IPS-15b (cell line): ENCODE measurements around the gene RPS6KA2.
"Not testable (repeated sequence)": the region's sequence is repeated elsewhere in the genome, so short reads cannot be mapped to it uniquely, and the experiment has no call there.

Source experiments
- H3K27me3 ChIP-seq: one replicate; pipeline ENCODE4 v1.6.1; 2013; ENCODE audit warnings: low read length; ENCODE audit not compliant: control insufficient read depth, insufficient read depth
- H3K36me3 ChIP-seq: one replicate; pipeline ENCODE4 v1.6.1; 2013; ENCODE audit warnings: low read length; ENCODE audit not compliant: control insufficient read depth, insufficient read depth
- H3K4me1 ChIP-seq: one replicate; pipeline ENCODE4 v1.6.1; 2013; ENCODE audit warnings: mild to moderate bottlenecking, low read length; ENCODE audit not compliant: control insufficient read depth, insufficient read depth
- H3K4me3 ChIP-seq: one replicate; pipeline ENCODE4 v1.5.1; 2013; ENCODE audit warnings: low read depth, low read length
- H3K9ac ChIP-seq: one replicate; pipeline ENCODE4 v1.6.1; 2013; ENCODE audit warnings: low read depth, mild to moderate bottlenecking, low read length
- H3K9me3 ChIP-seq: one replicate; pipeline ENCODE4 v1.6.1; 2013; ENCODE audit warnings: mild to moderate bottlenecking, low read length; ENCODE audit not compliant: control insufficient read depth, insufficient read depth

RPS6KA2 gene

DNA sequence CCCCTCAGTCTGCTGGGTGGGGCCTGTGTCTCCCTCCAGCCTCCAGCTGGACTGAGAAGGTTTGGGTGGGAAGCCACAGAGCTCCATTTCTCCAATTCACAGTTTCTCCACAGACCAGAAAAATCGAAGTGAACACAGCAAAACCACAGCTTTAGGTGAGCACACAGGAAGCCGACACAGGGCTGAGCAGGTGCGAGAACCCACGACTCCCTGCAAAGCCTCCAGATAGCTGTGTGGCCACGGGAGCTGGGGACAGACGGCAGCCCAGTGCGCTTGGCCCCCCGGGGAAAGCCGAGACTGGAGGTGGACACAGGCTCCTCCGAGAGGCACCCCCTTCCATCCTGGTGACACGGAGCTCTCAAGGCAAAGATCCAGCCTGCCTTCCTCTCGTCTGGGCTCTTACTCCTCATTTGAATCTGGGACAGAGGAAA is 215.3 kb downstream of the RPS6KA2 start:
- no peaks in the 10 kb centered on the region for H3K27me3 ChIP-seq
- H3K9ac ChIP-seq: no peak overlapping the region
- H3K4me3 ChIP-seq: no peak overlapping the region
- no peaks in the 10 kb centered on the region for H3K4me1 ChIP-seq
- no peaks in the 10 kb centered on the region for H3K36me3 ChIP-seq
- no peaks in the 10 kb centered on the region for H3K9me3 ChIP-seq

DNA sequence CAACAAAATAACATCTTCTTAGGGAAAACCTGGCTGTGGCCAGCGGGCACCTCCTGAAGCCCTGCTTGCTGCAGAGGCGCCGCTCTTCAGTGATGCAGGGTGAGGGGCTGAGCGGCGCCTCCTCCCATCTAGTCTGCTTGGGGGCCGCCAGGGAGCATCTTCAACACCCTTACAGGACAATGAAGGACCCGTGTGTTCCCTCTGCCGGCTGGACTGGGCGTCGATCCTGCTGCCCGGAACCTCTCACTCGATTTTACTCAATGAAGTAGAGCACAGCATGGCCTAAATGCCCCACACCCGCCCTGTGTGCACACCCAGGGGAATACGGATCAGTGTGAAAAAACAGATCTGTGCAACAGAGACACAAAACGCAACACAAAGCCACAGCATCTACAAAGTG is 215.8 kb downstream of the RPS6KA2 start:
- Histone ChIP-seq H3K4me3 (no peak overlapping the region), H3K9ac (no peak overlapping the region), H3K4me1 (no peaks in the 10 kb centered on the region), H3K9me3 (no peaks in the 10 kb centered on the region), H3K36me3 (no peaks in the 10 kb centered on the region), H3K27me3 (no peaks in the 10 kb centered on the region)

DNA sequence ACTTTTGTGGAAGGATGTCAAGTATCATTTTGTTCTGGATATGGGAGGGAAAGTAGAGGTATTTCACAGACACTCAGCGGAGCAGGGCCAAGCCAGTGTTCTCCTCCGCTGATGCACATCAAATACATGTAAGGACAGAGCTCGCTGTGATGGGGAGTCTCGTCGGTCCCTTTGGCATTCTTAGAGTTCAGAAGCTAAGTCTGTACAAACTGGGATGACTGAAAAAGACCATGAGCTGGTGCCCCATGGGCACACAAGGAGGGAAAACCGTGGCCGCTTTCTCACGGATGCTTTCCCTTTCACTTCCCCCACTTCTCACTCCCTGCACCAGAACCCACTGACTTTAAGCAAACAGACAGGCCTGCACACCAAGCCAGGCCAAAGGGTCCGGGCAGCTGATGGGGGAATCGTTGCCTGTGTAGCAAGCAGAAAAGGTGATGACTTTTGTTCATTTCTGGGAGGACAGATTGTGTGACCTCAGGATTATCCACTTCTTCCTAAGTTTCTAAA is 216.6 kb downstream of the RPS6KA2 start:
- Histone ChIP-seq H3K36me3 (no peaks in the 10 kb centered on the region), H3K4me1 (no peaks in the 10 kb centered on the region), H3K27me3 (no peaks in the 10 kb centered on the region), H3K4me3 (no peak overlapping the region), H3K9me3 (no peaks in the 10 kb centered on the region), H3K9ac (no peak overlapping the region)

DNA sequence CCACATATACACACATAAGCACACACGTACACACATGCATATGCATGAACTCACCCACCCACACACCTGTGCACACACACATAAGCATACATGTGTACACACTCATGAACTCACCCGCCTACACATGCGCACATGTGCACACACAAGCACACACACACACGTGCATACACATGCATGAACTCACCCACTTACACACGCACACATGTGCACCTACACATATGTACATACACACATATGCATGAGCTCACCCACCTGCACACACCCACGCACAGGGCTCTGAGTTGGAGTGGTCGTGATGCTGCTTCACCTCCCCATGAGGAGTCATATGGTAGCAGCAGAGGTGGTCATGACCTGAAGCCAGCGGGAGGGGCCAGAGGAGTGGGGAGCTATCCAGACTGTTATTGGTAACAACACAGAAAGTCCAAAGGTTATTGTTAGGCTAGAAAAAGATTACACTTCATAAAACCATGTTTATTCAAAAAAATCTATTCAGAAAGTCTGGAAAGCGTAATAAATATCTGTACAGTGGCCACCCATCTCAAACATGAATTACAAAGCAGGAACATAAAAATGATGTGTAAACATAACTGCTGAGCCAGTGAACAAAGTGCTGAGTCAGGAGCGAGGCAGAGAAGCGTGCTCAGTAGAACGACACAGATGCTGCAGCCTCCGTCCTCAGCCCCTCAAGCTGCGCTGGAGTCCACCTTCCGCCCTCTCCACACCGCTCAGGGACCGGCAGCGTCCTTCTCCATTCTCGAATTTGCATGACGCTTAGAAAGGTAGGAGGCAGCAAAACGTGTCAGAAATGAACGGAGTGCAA is 217.9 kb downstream of the RPS6KA2 start:
- H3K9ac ChIP-seq: no peak overlapping the region
- H3K36me3 ChIP-seq: no peaks in the 10 kb centered on the region
- H3K27me3 ChIP-seq: no peaks in the 10 kb centered on the region
- no peaks in the 10 kb centered on the region for H3K4me1 ChIP-seq
- no peak overlapping the region for H3K4me3 ChIP-seq
- no peaks in the 10 kb centered on the region for H3K9me3 ChIP-seq

DNA sequence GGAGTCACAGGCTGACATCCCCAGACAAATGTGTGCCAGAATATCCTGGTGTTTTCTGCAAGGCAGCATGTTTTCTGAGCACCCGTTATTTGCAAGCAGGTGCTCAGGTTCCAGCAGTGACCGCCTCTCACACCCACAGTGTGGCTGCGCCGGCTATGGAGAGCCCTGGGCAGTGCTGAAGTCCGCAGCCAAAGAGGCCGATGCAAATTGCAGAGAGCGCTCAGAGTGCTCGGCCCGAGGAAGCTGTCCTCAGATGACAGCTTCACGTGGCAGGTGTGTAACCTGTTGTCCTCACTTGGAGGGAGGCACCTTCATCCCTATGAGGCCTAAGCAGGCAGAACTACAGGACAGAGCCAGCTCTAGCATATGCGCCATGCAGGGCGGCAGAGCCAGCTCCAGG is 220.9 kb downstream of the RPS6KA2 start:
- H3K27me3 ChIP-seq: no peaks in the 10 kb centered on the region
- no peak overlapping the region for H3K9ac ChIP-seq
- no peaks in the 10 kb centered on the region for H3K9me3 ChIP-seq
- no peak overlapping the region for H3K4me3 ChIP-seq
- no peaks in the 10 kb centered on the region for H3K36me3 ChIP-seq
- H3K4me1 ChIP-seq: no peaks in the 10 kb centered on the region

DNA sequence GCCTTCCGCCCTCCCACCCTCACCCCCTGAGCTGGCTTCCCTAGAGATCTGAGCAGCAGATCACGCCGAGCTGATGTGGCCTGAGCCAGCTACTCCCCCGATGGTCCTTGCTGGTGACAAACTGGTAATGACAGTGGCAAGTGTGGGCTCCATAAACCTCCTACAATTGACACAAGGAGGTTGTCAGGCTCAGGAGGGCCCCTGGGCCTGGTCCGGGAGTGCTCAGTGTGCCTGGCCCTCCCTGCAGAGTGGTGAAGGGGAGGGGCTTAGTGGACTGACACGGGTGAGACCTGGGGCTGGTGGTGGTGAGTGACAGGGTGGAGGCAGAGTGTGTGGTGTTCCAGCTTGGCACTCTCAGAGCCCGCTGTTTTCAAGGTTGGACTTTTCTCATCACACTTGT is 221.7 kb downstream of the RPS6KA2 start:
- Histone ChIP-seq H3K9ac (no peak overlapping the region), H3K4me1 (no peaks in the 10 kb centered on the region), H3K9me3 (no peaks in the 10 kb centered on the region), H3K4me3 (no peak overlapping the region), H3K27me3 (no peaks in the 10 kb centered on the region), H3K36me3 (no peaks in the 10 kb centered on the region)

DNA sequence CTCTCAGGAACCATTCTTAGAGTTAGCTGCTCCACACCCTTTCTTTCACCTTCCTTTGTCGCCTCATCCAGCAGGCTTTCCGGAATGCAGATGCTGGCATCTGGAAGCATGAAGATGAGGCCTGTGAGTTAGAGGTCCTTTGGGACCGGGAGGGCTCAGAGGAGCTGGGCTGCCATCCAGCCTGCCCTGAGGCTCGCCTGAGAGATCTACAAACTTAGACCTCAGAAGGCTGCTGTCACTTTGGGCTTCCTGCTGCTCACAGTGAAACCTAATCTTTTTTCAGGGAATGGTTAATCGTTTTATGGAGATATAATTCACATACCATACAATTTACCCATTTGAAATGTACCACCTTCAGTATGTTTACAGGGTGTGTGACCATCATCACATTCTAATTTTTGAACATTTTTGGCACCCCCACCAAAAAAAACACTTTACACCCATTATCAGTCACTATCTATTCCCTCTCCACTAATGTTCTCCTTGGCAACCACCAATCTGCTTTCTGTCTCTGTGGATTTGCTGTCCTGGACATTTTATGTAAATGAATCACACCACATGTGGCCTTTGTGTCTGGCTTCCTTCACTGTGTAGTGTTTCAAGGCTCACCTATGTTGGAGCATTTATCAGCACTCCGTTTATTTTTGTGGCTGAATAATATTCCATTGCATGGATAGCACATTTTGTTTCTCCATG is 224.3 kb downstream of the RPS6KA2 start:
- Histone ChIP-seq H3K27me3 (no peaks in the 10 kb centered on the region), H3K9ac (no peak overlapping the region), H3K9me3 (no peaks in the 10 kb centered on the region), H3K4me1 (no peaks in the 10 kb centered on the region), H3K4me3 (no peak overlapping the region), H3K36me3 (no peaks in the 10 kb centered on the region)

DNA sequence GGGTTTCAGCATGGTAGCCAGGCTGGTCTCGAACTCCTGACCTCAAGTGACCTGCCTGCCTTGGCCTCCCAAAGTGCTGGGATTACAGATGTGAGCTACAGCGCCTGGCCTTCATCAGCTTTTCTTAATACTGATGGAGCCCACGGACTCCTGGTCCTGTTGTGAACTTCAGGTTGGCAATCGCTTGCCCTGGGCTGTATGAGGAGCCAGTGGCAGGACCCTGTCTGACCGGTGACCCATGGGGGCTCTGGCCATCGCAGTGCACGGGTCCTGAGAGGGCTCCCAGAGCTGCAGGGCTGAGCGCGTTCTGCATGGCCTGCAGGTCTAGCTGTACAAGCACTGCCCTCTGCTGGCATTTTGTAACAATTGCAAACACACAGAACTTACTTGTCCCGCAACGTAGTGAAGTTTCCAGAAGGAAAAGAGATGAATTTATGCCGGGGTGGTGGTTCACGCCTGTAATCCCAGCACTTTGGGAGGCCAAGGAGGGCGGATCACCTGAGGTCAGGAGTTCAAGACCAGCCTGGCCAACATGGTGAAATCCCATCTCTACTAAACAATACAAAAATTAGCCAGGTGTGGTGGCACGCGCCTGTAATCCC is 226.3 kb downstream of the RPS6KA2 start:
- H3K9me3 ChIP-seq, H3K36me3 ChIP-seq, H3K9ac ChIP-seq, H3K27me3 ChIP-seq, H3K4me1 ChIP-seq, H3K4me3 ChIP-seq: not testable (repeated sequence)

DNA sequence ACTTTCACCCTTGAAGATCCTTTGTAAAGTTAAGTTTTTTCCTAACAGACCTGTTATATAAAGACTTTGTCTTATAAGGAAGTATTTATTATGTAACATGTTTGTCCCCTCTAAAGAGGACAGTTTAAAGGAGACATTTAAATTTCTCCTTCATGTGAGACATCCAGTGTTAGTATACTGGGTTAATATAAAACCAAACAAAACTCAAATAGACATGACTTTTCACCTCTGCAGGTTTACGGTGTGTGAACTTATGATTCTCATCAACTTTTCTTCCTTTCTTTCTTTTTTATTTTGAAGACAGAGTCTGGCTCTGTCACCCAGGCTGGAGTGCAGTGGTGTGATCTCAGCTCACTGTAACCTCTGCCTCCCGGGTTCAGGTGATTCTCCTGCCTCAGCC is 226.9 kb downstream of the RPS6KA2 start:
- Histone ChIP-seq H3K4me3 (no peak overlapping the region), H3K9ac (no peak overlapping the region), H3K27me3 (no peaks in the 10 kb centered on the region), H3K36me3 (no peaks in the 10 kb centered on the region), H3K4me1 (no peaks in the 10 kb centered on the region), H3K9me3 (no peaks in the 10 kb centered on the region)

DNA sequence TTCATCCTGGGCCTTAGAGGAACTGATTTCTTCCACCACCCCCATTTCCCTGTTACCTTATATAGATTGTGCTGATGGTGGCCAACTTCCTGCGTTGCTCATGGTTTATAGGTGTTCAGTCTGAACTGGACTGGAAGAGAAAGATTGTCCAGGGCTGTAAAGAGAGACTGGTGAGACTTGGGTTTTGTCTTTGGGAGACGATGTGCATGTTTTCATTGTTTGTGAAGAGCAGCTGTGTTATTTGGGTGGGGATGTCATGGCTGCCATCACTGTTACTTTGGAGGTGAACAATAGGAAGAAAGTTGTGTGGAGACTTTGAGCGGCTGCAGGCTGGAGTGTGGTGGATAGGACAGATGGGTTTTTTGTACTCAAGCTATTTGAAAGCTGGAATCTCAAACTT is 228.7 kb downstream of the RPS6KA2 start:
- H3K9ac ChIP-seq: no peak overlapping the region
- no peaks in the 10 kb centered on the region for H3K36me3 ChIP-seq
- peaks cover 8% of the 10 kb centered on the region for H3K27me3 ChIP-seq
- no peaks in the 10 kb centered on the region for H3K9me3 ChIP-seq
- no peak overlapping the region for H3K4me3 ChIP-seq
- H3K4me1 ChIP-seq: no peaks in the 10 kb centered on the region

DNA sequence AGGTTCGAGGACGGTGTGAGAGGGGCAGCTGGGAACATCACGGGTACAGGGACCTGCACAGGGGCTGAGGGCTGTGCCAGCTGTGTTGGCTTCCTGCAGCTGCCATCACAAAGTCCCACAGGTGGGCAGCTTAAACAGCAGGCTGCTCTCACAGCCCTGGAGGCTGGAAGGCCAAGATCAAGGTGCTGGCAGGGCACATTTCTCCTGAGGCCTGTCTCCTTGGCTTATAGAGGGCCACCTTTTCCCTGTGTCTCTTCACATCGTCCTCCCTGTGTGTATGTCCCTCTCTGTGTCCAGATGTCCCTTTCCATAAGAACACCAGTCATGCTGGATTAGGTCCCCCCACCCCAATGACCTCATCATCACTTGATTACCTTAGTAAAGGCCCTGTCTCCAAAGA is 229.2 kb downstream of the RPS6KA2 start:
- no peak overlapping the region for H3K9ac ChIP-seq
- no peaks in the 10 kb centered on the region for H3K9me3 ChIP-seq
- H3K27me3 ChIP-seq: peaks cover 8% of the 10 kb centered on the region
- H3K36me3 ChIP-seq: no peaks in the 10 kb centered on the region
- H3K4me3 ChIP-seq: no peak overlapping the region
- no peaks in the 10 kb centered on the region for H3K4me1 ChIP-seq

DNA sequence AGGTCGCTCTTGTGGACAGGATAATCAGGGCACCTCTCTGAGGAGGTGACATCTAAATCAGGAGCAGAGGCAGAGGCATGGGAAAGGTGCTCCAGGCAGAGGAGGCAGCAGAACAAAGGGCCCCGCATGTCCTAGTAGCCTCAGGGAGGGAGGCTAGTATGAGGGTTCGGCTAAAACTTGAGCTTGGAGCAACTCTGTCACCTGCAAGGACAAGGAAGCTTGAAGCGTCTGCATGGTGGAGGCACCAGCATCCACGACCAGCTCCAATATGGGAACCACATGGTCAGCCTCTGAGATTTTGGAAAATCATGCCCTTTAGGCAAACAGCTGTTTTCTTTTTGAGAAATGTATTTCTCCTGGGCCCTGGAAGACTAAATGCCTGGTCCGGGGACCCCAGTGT is 231.3 kb downstream of the RPS6KA2 start:
- Histone ChIP-seq H3K9ac (no peak overlapping the region), H3K36me3 (no peaks in the 10 kb centered on the region), H3K4me3 (no peak overlapping the region), H3K27me3 (peaks cover 8% of the 10 kb centered on the region), H3K4me1 (no peaks in the 10 kb centered on the region), H3K9me3 (no peaks in the 10 kb centered on the region)
